ENCODE data around the gene FALEC.

FALEC gene

GRCh38 chr1:150512846-150513245 is 2.7 kb upstream of the FALEC start:
- no peak for DNase-seq

GRCh38 chr1:150513351-150513791 is 2.2 kb upstream of the FALEC start:
- no peak for DNase-seq

- no peak for DNase-seq
These were observed 1.3 kb upstream of the FALEC start for GRCh38 chr1:150514260-150514659.

GRCh38 chr1:150514913-150515327 is 632 bp upstream of the FALEC start:
- DNase-seq: no peak

- no peak for DNase-seq
These were observed 569 bp downstream of the FALEC start for GRCh38 chr1:150516050-150516591.

GRCh38 chr1:150516616-150517015 is 1.1 kb downstream of the FALEC start:
- no peak for DNase-seq

- no peak for DNase-seq
These were observed 5.8 kb downstream of the FALEC start for GRCh38 chr1:150521196-150521968.

- no peak for DNase-seq
These were observed 9.8 kb downstream of the FALEC start for GRCh38 chr1:150525348-150525747.

- DNase-seq: no peak
These were observed 12.6 kb downstream of the FALEC start for GRCh38 chr1:150528196-150528595.

GRCh38 chr1:150529017-150529416 is 13.5 kb downstream of the FALEC start:
- no peak for DNase-seq

GRCh38 chr1:150530491-150531159 is 15.1 kb downstream of the FALEC start:
- no peak for DNase-seq

- no peak for DNase-seq
These were observed 17.3 kb downstream of the FALEC start for GRCh38 chr1:150532860-150533259.

GRCh38 chr1:150534002-150534401 is 18.4 kb downstream of the FALEC start:
- no peak for DNase-seq

- DNase-seq: no peak
These were observed 20.1 kb downstream of the FALEC start for GRCh38 chr1:150535511-150536287.

GRCh38 chr1:150536836-150537731 is 21.5 kb downstream of the FALEC start:
- no peak for DNase-seq

- DNase-seq: no peak
These were observed 22.5 kb downstream of the FALEC start for GRCh38 chr1:150537732-150538684.

GRCh38 chr1:150543500-150544143 is 28.1 kb downstream of the FALEC start:
- DNase-seq: peak; percentile 74

- DNase-seq: no peak
These were observed 28.7 kb downstream of the FALEC start for GRCh38 chr1:150544204-150544603.

GRCh38 chr1:150545486-150546032 is 30.0 kb downstream of the FALEC start:
- no peak for DNase-seq

GRCh38 chr1:150546294-150546937 is 30.9 kb downstream of the FALEC start:
- DNase-seq: no peak
